Uterus (tissue), 4 donors: ENCODE data around the gene ZNF300. TPM values are rescaled to one million over a fixed set of nuclear protein-coding genes. Genes with fewer than 3 reads are reported as not detected.

Experiments
- DNase-seq, 2 donors: peaks; one replicate each; pipeline ENCODE4 v3.0.0-alpha.2; 2019 to 2020
- H3K27ac ChIP-seq, 2 donors: fragments of 200-600 bp; sonication (generic); 1 replicate in 1 of 2; 2 replicates in 1 of 2; pipeline ENCODE4 v1.5.1; 2016 to 2018
- H3K27me3 ChIP-seq, 2 donors: fragments of 200-600 bp; sonication (generic); one replicate each; pipeline ENCODE4 v1.5.1; 2018 to 2019; ENCODE audit warnings: control low read depth in 1 of 2
- H3K36me3 ChIP-seq, 2 donors: fragments of 200-600 bp; sonication (generic); one replicate each; pipeline ENCODE4 v1.5.1; 2019; ENCODE audit warnings: control low read depth in 1 of 2
- H3K4me1 ChIP-seq, 2 donors: fragments of 200-600 bp; sonication (generic); one replicate each; pipeline ENCODE4 v1.5.1; 2018 to 2019; ENCODE audit warnings: control low read depth in 1 of 2
- H3K4me3 ChIP-seq, 2 donors: fragments of 200-600 bp; sonication (generic); 1 replicate in 1 of 2; 2 replicates in 1 of 2; pipeline ENCODE4 v1.5.1; 2018 to 2019; ENCODE audit warnings: mild to moderate bottlenecking in 1 of 2
- H3K9me3 ChIP-seq, 2 donors: fragments of 200-600 bp; sonication (generic); one replicate each; pipeline ENCODE4 v1.5.1; 2019; ENCODE audit warnings: control low read depth in 1 of 2
- POLR2A ChIP-seq, 2 donors: fragments of 450-650 bp; IDR thresholded peaks; one replicate each; pipeline ENCODE4 v1.6.1; 2016; ENCODE audit warnings: antibody characterized with exemption in 2 of 2, mild to moderate bottlenecking in 1 of 2, moderate library complexity in 1 of 2
- intact Hi-C: fragments of 100-400 bp; cut with DNase I; formaldehyde crosslinking; loops from one replicate; pipeline ENCODE4 v1.15.1; 2023; ENCODE audit warnings: low total_unique reads
- total RNA-seq, 4 donors: library from RNA; depleted of rRNA in 3 of 4; stranded (reverse); fragments of >200 nt in 3 of 4; gene quantifications; one replicate each; pipeline versions ENCODE4 v1.1.0 to v1.2.4, GENCODE V29; 2014 to 2023
- TF ChIP-seq, protein P1 (sequence below), 4 experiments: fragments of 200-600 bp in 2 of 4; fragments of 450-650 bp in 2 of 4; sonication (generic) in 2 of 4; IDR thresholded peaks; one replicate each; pipeline ENCODE4 v1.5.1; 2016 to 2019; ENCODE audit warnings: antibody characterized with exemption in 4 of 4, mild to moderate bottlenecking in 2 of 4, moderate library complexity in 1 of 4
- donor health status: DM: yes; HTN: yes; CAD: no.

Gene ZNF300
- 10 to 100 TPM in 1 of 4 donors, 1 to 10 TPM in 3; 5.9 to 27.4 (median 7.0) TPM for total RNA-seq

- H3K4me3 ChIP-seq, result peak within 1 kb of the TSS; percentile 63 to 64
- H3K9me3 ChIP-seq, result peaks cover 6 to 34% of the 10 kb centered on the region in 2 donors
- DNase-seq, result peak; percentile 83 to 88
- no peaks in the 10 kb centered on the region for H3K36me3 ChIP-seq
- TF ChIP-seq POLR2A (IDR thresholded peaks at IDR 0.05), result peak in 1 of 2 donors; percentile 22
- TF ChIP-seq, protein P1, sequence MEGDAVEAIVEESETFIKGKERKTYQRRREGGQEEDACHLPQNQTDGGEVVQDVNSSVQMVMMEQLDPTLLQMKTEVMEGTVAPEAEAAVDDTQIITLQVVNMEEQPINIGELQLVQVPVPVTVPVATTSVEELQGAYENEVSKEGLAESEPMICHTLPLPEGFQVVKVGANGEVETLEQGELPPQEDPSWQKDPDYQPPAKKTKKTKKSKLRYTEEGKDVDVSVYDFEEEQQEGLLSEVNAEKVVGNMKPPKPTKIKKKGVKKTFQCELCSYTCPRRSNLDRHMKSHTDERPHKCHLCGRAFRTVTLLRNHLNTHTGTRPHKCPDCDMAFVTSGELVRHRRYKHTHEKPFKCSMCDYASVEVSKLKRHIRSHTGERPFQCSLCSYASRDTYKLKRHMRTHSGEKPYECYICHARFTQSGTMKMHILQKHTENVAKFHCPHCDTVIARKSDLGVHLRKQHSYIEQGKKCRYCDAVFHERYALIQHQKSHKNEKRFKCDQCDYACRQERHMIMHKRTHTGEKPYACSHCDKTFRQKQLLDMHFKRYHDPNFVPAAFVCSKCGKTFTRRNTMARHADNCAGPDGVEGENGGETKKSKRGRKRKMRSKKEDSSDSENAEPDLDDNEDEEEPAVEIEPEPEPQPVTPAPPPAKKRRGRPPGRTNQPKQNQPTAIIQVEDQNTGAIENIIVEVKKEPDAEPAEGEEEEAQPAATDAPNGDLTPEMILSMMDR (IDR thresholded peaks at IDR 0.05), result no peak
- intact Hi-C loops, result no loop called here
- H3K27me3 ChIP-seq, result no peaks in the 10 kb centered on the region
- peak within 1 kb of the TSS; percentile 69 to 81 for H3K27ac ChIP-seq
- H3K4me1 ChIP-seq, result no peaks in the 10 kb centered on the region
These were observed at the start of gene ZNF300 for GRCh38 chr5:150904479-150905311. Gene ZNF300 (minus strand): TSS chr5:150904980. CDS start chr5:150903155, 1,825 bp downstream.

- intact Hi-C loops, result no loop called here
- H3K4me1 ChIP-seq, result no peaks in the 10 kb centered on the region
- peaks cover 0 to 3% of the 10 kb centered on the region in 2 donors for H3K9me3 ChIP-seq
- no peak for DNase-seq
- TF ChIP-seq, protein P1 (IDR thresholded peaks at IDR 0.05), result no peak
- TF ChIP-seq POLR2A (IDR thresholded peaks at IDR 0.05), result no peak
- no peaks in the 10 kb centered on the region for H3K27me3 ChIP-seq
- no peak overlapping the region for H3K4me3 ChIP-seq
- H3K27ac ChIP-seq, result no peak overlapping the region
- H3K36me3 ChIP-seq, result no peaks in the 10 kb centered on the region
These were observed 43.8 kb upstream of the ZNF300 start for GRCh38 chr5:150948539-150948938.

DNA sequence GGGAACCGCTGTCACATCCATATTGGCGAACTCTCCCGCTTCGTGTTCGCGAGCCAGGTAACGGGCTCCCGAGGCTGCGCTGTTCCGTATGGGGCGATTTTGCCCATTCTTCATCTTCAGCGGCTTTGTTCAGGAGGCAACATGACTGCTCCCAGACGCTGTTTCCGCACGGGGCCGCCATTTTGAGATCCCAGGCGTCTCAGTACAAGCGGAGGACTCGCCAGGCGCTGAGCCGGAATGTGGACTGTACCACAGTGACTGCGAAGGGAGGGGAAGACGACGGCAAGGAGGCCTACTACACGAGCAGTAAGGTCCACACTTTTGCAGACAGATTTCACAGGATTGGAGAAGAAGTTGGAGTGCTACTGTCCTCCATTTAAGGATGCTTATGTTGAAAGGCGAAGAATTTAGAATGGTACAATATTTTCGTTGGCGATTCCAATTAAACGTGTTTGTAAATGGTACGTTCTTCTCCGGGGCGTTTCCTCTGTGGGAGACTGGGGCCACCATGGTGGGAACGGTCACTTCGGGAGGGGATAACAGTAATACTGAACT lies 41.6 kb upstream of the ZNF300 start:
- TF ChIP-seq POLR2A (IDR thresholded peaks at IDR 0.05), result peak; percentile 8 to 41
- TF ChIP-seq, protein P1 (IDR thresholded peaks at IDR 0.05), result peak in 1 of 4 experiments; percentile 8
- peak; percentile 88 to 90 for DNase-seq
- intact Hi-C loops, result no loop called here
- H3K4me1 ChIP-seq, result no peaks in the 10 kb centered on the region
- no peaks in the 10 kb centered on the region for H3K36me3 ChIP-seq
- peak overlapping the region; percentile 62 to 74 for H3K4me3 ChIP-seq
- peak overlapping the region; percentile 83 to 91 for H3K27ac ChIP-seq
- H3K27me3 ChIP-seq, result no peaks in the 10 kb centered on the region
- peaks cover 0 to 22% of the 10 kb centered on the region in 2 donors for H3K9me3 ChIP-seq

DNA sequence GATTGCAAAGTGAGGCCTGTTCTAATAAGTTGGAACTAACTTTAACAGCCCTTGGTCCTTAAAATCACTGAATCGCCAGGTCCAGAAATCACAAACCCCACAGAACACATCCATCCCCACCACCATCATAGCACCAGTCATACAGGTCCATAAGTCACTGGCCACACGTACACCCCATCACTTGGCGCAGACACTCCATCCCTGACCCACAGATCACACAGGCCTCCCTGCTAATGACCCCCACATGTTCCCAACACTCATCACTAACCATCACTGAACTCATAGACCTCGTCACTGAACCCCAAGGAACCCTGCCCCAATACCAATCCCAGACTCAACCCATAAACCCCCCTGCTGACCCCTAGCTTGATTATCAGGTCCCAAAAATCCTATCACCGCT lies 41.2 kb upstream of the ZNF300 start:
- Histone ChIP-seq H3K9me3 (peaks cover 0 to 25% of the 10 kb centered on the region in 2 donors), H3K36me3 (no peaks in the 10 kb centered on the region), H3K27me3 (no peaks in the 10 kb centered on the region), H3K4me1 (no peaks in the 10 kb centered on the region), H3K4me3 (peak overlapping the region; percentile 62 to 74), H3K27ac (peak overlapping the region; percentile 83 to 91)
- DNase-seq, result peak in 1 of 2 donors; percentile 16
- TF ChIP-seq POLR2A (IDR thresholded peaks at IDR 0.05), result no peak
- TF ChIP-seq, protein P1 (IDR thresholded peaks at IDR 0.05), result no peak
- intact Hi-C loops, result no loop called here

DNA sequence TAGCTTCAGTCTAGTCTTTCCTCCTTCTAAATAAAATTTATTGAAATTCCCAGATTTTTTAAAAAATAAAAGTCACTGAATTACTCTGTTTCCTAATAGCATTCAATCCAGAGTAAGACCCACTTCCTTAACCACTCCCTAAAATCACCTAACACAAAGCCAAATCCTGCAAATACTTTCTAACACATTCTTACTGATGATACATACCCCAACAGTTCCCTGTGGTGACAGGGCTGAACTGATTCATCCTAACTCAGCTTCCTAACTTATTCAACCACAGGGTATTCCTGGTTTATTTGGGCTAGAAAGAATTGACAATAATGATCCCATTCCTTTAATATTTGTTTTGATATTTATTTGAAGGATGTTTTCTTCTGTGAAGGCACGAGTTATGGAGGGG lies 40.7 kb upstream of the ZNF300 start:
- no peak for TF ChIP-seq POLR2A (IDR thresholded peaks at IDR 0.05)
- TF ChIP-seq, protein P1 (IDR thresholded peaks at IDR 0.05), result no peak
- peak overlapping the region; percentile 83 to 91 for H3K27ac ChIP-seq
- H3K9me3 ChIP-seq, result peaks cover 2 to 29% of the 10 kb centered on the region in 2 donors
- H3K4me3 ChIP-seq, result peak overlapping the region; percentile 62 to 74
- no peaks in the 10 kb centered on the region for H3K36me3 ChIP-seq
- intact Hi-C loops, result no loop called here
- H3K27me3 ChIP-seq, result no peaks in the 10 kb centered on the region
- DNase-seq, result no peak
- no peaks in the 10 kb centered on the region for H3K4me1 ChIP-seq
